ENCODE measurements around the gene ARPC4.

DNA sequence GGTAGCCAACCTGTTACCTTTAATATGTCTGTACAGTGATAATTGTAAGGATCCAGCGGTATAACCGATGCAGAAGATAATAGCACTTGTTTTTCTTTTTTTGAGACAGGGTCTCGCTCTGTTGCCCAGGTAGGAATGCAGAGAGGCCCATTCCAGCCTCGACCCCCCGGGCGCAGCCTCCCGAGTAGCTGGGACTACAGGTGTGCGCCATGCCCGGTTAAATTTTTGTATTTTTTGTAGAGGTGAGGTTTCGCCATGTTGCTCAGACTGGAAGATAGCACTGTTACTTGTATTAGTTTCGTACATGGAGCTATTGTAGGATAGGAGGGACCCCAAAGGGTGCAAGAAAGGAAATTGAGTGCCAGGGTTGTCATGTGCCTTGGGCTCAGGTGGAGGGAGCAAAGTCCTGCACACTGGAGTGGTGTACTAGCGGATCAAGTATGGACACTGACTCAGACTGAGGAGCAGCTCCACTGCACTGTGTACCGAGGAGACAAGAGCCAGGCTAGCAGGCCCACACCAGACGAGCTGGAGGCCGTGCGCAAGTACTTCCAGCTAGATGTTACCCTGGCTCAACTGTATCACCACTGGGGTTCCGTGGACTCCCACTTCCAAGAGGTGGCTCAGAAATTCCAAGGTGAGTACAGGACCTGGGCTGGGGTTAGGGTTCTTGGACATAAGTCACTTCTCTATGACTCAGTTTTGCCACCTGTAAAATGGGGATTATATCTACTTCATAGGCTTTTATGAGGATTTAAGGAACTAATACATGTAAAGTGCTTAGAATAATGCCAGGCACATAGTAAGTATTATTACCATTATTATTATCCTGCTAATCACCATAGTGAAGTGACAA lies 42.1 kb upstream of the ARPC4 start:
- TF ChIP-seq, protein P1, sequence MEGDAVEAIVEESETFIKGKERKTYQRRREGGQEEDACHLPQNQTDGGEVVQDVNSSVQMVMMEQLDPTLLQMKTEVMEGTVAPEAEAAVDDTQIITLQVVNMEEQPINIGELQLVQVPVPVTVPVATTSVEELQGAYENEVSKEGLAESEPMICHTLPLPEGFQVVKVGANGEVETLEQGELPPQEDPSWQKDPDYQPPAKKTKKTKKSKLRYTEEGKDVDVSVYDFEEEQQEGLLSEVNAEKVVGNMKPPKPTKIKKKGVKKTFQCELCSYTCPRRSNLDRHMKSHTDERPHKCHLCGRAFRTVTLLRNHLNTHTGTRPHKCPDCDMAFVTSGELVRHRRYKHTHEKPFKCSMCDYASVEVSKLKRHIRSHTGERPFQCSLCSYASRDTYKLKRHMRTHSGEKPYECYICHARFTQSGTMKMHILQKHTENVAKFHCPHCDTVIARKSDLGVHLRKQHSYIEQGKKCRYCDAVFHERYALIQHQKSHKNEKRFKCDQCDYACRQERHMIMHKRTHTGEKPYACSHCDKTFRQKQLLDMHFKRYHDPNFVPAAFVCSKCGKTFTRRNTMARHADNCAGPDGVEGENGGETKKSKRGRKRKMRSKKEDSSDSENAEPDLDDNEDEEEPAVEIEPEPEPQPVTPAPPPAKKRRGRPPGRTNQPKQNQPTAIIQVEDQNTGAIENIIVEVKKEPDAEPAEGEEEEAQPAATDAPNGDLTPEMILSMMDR (IDR thresholded peaks at IDR 0.05): no peak
- no peak for TF ChIP-seq POLR2A (IDR thresholded peaks at IDR 0.05)

Data from heart left ventricle (tissue), 13 donors.